H1 (cell line): ENCODE data around the gene DLK2. TPM values are rescaled to one million over a fixed set of nuclear protein-coding genes. Genes with fewer than 3 reads are reported as not detected.

ENCODE experiments used
- CTCF ChIA-PET: fragments of 300-600 bp; sonication (Branson Sonifier 250); formaldehyde crosslinking; loops from one replicate; lab custom pipeline; 2021; ENCODE audit not compliant: partially characterized antibody; lab: Charles Lee
- POLR2A ChIA-PET: fragments of 300-600 bp; sonication (Branson Sonifier 250); formaldehyde crosslinking; loops from one replicate; lab custom pipeline; 2021; ENCODE audit warnings: inconsistent platforms; ENCODE audit not compliant: partially characterized antibody; lab: Charles Lee
- DNase-seq, 2 experiments: peaks; one replicate each; pipeline versions ENCODE4 v3.0.0 to v3.0.0-alpha.2; 2010 to 2022; ENCODE audit warnings: low spot score in 2 of 2, low read depth in 1 of 2, mixed read lengths in 1 of 2
- FAIRE-seq: peaks from 2 replicates; lab custom pipeline; 2011; peaks lifted over from hg19 to GRCh38; lab: Jason Lieb, UNC
- H2AFZ ChIP-seq: 2 replicates; pipeline ENCODE4 v1.8.1; 2012; ENCODE audit warnings: low read length, inconsistent platforms
- H2AK5ac ChIP-seq: 2 replicates; pipeline ENCODE4 v1.6.1; 2013; ENCODE audit warnings: low read depth, low read length
- H2BK120ac ChIP-seq: replicated peaks from 2 replicates; pipeline ENCODE3; 2013; ENCODE audit warnings: low read depth, low read length, inconsistent platforms
- H2BK12ac ChIP-seq: 2 replicates; pipeline ENCODE4 v1.6.1; 2013; ENCODE audit warnings: low read depth, low read length
- H2BK15ac ChIP-seq: 2 replicates; pipeline ENCODE4 v1.6.1; 2013; ENCODE audit warnings: low read length
- H2BK20ac ChIP-seq: 2 replicates; pipeline ENCODE4 v1.6.1; 2013; ENCODE audit warnings: low read length
- H2BK5ac ChIP-seq: 2 replicates; pipeline ENCODE4 v1.6.1; 2013; ENCODE audit warnings: low read depth, low read length
- H3K14ac ChIP-seq: 2 replicates; pipeline ENCODE4 v1.6.1; 2013; ENCODE audit warnings: inconsistent platforms; ENCODE audit not compliant: insufficient read length
- H3K18ac ChIP-seq: 2 replicates; pipeline ENCODE4 v1.6.1; 2013; ENCODE audit warnings: low read length; ENCODE audit errors: extremely low read depth
- H3K23ac ChIP-seq: 2 replicates; pipeline ENCODE4 v1.6.1; 2013; ENCODE audit warnings: inconsistent platforms; ENCODE audit not compliant: insufficient read length
- H3K23me2 ChIP-seq: 2 replicates; pipeline ENCODE4 v1.6.1; 2013; ENCODE audit warnings: low read depth, low read length
- H3K27ac ChIP-seq: 2 replicates; pipeline ENCODE4 v1.6.1; 2011; ENCODE audit warnings: low read depth, low read length, inconsistent platforms
- H3K27me3 ChIP-seq, 4 experiments: replicated peaks in 1 of 4; 1 replicate in 1 of 4; 2 replicates in 3 of 4; pipeline versions ENCODE4 v1.6.1 to v1.8.1; 2011 to 2013; ENCODE audit warnings: low read length in 3 of 4, mild to moderate bottlenecking in 3 of 4, inconsistent platforms in 2 of 4, mixed read lengths in 2 of 4, moderate library complexity in 1 of 4; ENCODE audit not compliant: control insufficient read depth in 3 of 4, insufficient read depth in 3 of 4; ENCODE audit errors: extremely low read depth in 1 of 4
- H3K36me3 ChIP-seq, 4 experiments: 2 replicates each; pipeline versions ENCODE4 v1.6.1 to v1.8.1; 2011 to 2013; ENCODE audit warnings: mild to moderate bottlenecking in 4 of 4, low read length in 3 of 4, moderate library complexity in 2 of 4, control low read depth in 1 of 4, inconsistent platforms in 1 of 4; ENCODE audit not compliant: insufficient read depth in 4 of 4, control insufficient read depth in 2 of 4
- H3K4ac ChIP-seq: replicated peaks from 2 replicates; pipeline ENCODE3; 2013; ENCODE audit warnings: low read length, low read depth, mixed read lengths, inconsistent platforms; ENCODE audit not compliant: insufficient read length
- H3K4me1 ChIP-seq, 4 experiments: replicated peaks in 1 of 4; 1 replicate in 1 of 4; 2 replicates in 3 of 4; pipeline versions ENCODE4 v1.6.1 to v1.8.1; 2011 to 2013; ENCODE audit warnings: low read length in 3 of 4, inconsistent platforms in 2 of 4, mixed read lengths in 1 of 4; ENCODE audit not compliant: insufficient read depth in 4 of 4, control insufficient read depth in 3 of 4
- H3K4me2 ChIP-seq, 2 experiments: 2 replicates each; pipeline versions ENCODE4 v1.6.1 to v1.8.1; 2011 to 2013; ENCODE audit warnings: low read depth in 2 of 2, low read length in 2 of 2, control low read depth in 1 of 2, inconsistent platforms in 1 of 2, mild to moderate bottlenecking in 1 of 2; ENCODE audit not compliant: insufficient read depth in 1 of 2
- H3K4me3 ChIP-seq, 4 experiments: fragments of 200-600, 300-600 bp in 1 of 4; sonication (generic), shearing (Covaris generic), sonication (Bioruptor Twin) in 1 of 4; 2 replicates each; pipeline versions ENCODE4 v1.5.1 to v1.8.1; 2011 to 2016; ENCODE audit warnings: low read length in 4 of 4, low read depth in 3 of 4, control low read depth in 2 of 4, inconsistent platforms in 2 of 4, mild to moderate bottlenecking in 2 of 4, mixed read lengths in 1 of 4, moderate library complexity in 1 of 4; ENCODE audit not compliant: insufficient read depth in 2 of 4; ENCODE audit errors: extremely low read depth in 1 of 4
- H3K56ac ChIP-seq: replicated peaks from 2 replicates; pipeline ENCODE3; 2013; ENCODE audit warnings: low read depth, mild to moderate bottlenecking, mixed read lengths, low read length, inconsistent platforms; ENCODE audit not compliant: insufficient read length
- H3K79me1 ChIP-seq: 2 replicates; pipeline ENCODE4 v1.6.1; 2013; ENCODE audit warnings: low read depth, low read length, control low read depth
- H3K79me2 ChIP-seq, 2 experiments: 2 replicates each; pipeline versions ENCODE4 v1.6.1 to v1.8.1; 2012 to 2013; ENCODE audit warnings: low read length in 2 of 2, mild to moderate bottlenecking in 2 of 2, inconsistent platforms in 1 of 2; ENCODE audit not compliant: insufficient read depth in 2 of 2, control insufficient read depth in 1 of 2
- H3K9ac ChIP-seq, 4 experiments: replicated peaks in 1 of 4; 1 replicate in 1 of 4; 2 replicates in 3 of 4; pipeline versions ENCODE4 v1.6.1 to v1.8.1; 2011 to 2013; ENCODE audit warnings: low read depth in 3 of 4, low read length in 3 of 4, control low read depth in 2 of 4, mild to moderate bottlenecking in 2 of 4, moderate library complexity in 2 of 4, inconsistent platforms in 1 of 4; ENCODE audit errors: extremely low read depth in 1 of 4
- H3K9me3 ChIP-seq, 2 experiments: 2 replicates each; pipeline versions ENCODE4 v1.6.1 to v1.8.1; 2012 to 2013; ENCODE audit warnings: mild to moderate bottlenecking in 2 of 2, moderate library complexity in 2 of 2, control low read depth in 1 of 2, inconsistent platforms in 1 of 2, low read depth in 1 of 2, low read length in 1 of 2, mixed read lengths in 1 of 2; ENCODE audit not compliant: insufficient read depth in 2 of 2
- H4K20me1 ChIP-seq, 2 experiments: replicated peaks in 1 of 2; 2 replicates each; pipeline versions ENCODE3 to v1.8.1; 2011 to 2013; ENCODE audit warnings: inconsistent platforms in 2 of 2, low read length in 2 of 2, mild to moderate bottlenecking in 1 of 2; ENCODE audit not compliant: insufficient read depth in 2 of 2, control insufficient read depth in 1 of 2
- H4K5ac ChIP-seq: 2 replicates; pipeline ENCODE4 v1.6.1; 2013; ENCODE audit warnings: low read length, low read depth, mixed read lengths, inconsistent platforms; ENCODE audit not compliant: insufficient read length
- H4K8ac ChIP-seq: 2 replicates; pipeline ENCODE4 v1.8.0; 2013; ENCODE audit warnings: mild to moderate bottlenecking, moderate library complexity, low read length, inconsistent platforms; ENCODE audit not compliant: insufficient read depth; ENCODE audit errors: extremely low read depth
- H4K91ac ChIP-seq: replicated peaks from 2 replicates; pipeline ENCODE3; 2013; ENCODE audit warnings: low read length, mixed read lengths, inconsistent platforms; ENCODE audit not compliant: insufficient read length
- RFX5 ChIP-seq: IDR thresholded peaks from 2 replicates; pipeline ENCODE4 v1.6.1; 2011; ENCODE audit warnings: low read depth, low read length, improper control_type of control experiment, borderline replicate concordance
- WGBS, 2 experiments: shearing (Covaris generic) in 1 of 2; methylation state at CpG; one replicate each; pipeline versions ENCODE4 v1.1.6 to v1.1.7; 2013 to 2015; ENCODE audit warnings: low lambda C conversion rate in 2 of 2, mixed read lengths in 2 of 2, inconsistent platforms in 1 of 2, low coverage in 1 of 2, missing lambda C conversion rate in 1 of 2; ENCODE audit not compliant: insufficient replicate concordance in 2 of 2, insufficient coverage in 1 of 2, insufficient read length in 1 of 2; ENCODE audit errors: extremely low coverage in 1 of 2, missing lambda C conversion rate in 1 of 2; 5-methylcytosine and 5-hydroxymethylcytosine counted together
- polyA plus RNA-seq, 7 experiments: library from polyadenylated mRNA; depleted of rRNA in 3 of 7; stranded (reverse) in 5 of 7; unstranded in 2 of 7; fragments of >200 nt in 5 of 7; fragments of 200-250 nt in 2 of 7; gene quantifications; 1 replicate in 5 of 7; 2 replicates in 1 of 7; 4 replicates in 1 of 7; pipeline versions ENCODE4 v1.2.1 to v1.2.3, GENCODE V29; 2011 to 2013; ENCODE audit warnings: missing spikeins in 2 of 7, mixed read lengths in 2 of 7
- total RNA-seq: library from RNA; stranded (reverse); fragmentation: NEBNext Ultra II Directional; extraction: Animal tissue kit (Norgen Biotek cat#: 25700); gene quantifications from 2 replicates; pipeline ENCODE4 v1.2.1, GENCODE V29; 2021

Gene DLK2
- total and polyA plus RNA-seq, 2 of the 8 experiments (the other 6 are each of a cell fraction or from before 2014, with no cell fraction given) = 0.37 to 0.80 TPM

DNA sequence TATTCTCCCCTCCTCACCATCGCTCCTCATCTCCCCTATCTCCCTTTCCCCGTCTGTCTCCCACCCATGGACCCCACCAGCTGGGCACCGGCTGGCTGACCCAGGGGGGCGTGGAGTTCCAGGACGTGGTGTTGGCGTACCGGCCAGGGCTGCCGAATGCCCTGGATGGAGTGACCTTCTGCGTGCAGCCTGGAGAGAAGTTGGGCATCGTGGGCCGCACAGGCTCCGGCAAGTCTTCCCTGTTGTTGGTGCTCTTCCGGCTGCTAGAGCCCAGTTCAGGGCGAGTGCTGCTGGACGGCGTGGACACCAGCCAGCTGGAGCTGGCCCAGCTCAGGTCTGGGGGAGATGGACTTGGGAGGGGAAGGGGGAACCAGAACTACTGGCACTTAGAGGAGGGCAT, 7.7 kb downstream of the DLK2 start:
- H2BK5ac ChIP-seq = no peak overlapping the region
- no peak overlapping the region for H3K27ac ChIP-seq
- no peak overlapping the region for H3K56ac ChIP-seq
- no peak overlapping the region for H2AK5ac ChIP-seq
- no peak overlapping the region for H3K23ac ChIP-seq
- no peak overlapping the region for H3K9ac ChIP-seq
- no peak overlapping the region for H2AFZ ChIP-seq
- ChIA-PET POLR2A (interaction anchor here (0.6 to 5.2 kb wide), 4 partner anchors 10 to 278 kb away, joined by 3 to 34 read pairs (median 4); no protein-coding TSS in a partner anchor), CTCF (interaction anchor here (0.7 to 21.2 kb wide), 5 partner anchors 9 to 57 kb away, joined by 3 to 495 read pairs (median 3); partner anchors contain the start of gene LRRC73)
- H3K23me2 ChIP-seq = no peaks in the 10 kb centered on the region
- no peak overlapping the region for H3K18ac ChIP-seq
- no peak overlapping the region for H4K5ac ChIP-seq
- H3K79me1 ChIP-seq = no peaks in the 10 kb centered on the region
- no peak overlapping the region for H2BK15ac ChIP-seq
- no peak overlapping the region for H2BK12ac ChIP-seq
- no peaks in the 10 kb centered on the region for H3K79me2 ChIP-seq
- H3K14ac ChIP-seq = no peak overlapping the region
- peaks cover 0 to 30% (median 9%) of the 10 kb centered on the region in 4 experiments; a peak in 6 of 8 replicates for H3K36me3 ChIP-seq
- no peak overlapping the region for H2BK120ac ChIP-seq
- no peaks in the 10 kb centered on the region for H3K27me3 ChIP-seq
- no peak overlapping the region for H2BK20ac ChIP-seq
- DNase-seq (no peak), FAIRE-seq (no peak)
- H3K4ac ChIP-seq = no peak overlapping the region
- 95 to 100% methylated on average over 1 to 15 of the region's 16 CpGs for WGBS, 2 experiments
- no peaks in the 10 kb centered on the region for H3K9me3 ChIP-seq
- peaks cover 0 to 5% of the 10 kb centered on the region in 2 experiments for H4K20me1 ChIP-seq
- no peak overlapping the region for H3K4me3 ChIP-seq
- H4K8ac ChIP-seq = no peak overlapping the region
- TF ChIP-seq RFX5 = no peak
- no peaks in the 10 kb centered on the region for H3K4me1 ChIP-seq
- H4K91ac ChIP-seq = no peak overlapping the region
- no peak overlapping the region for H3K4me2 ChIP-seq
